Esophagus (tissue), 2 donors: ENCODE results near the gene AP1S1. TPM values are rescaled to one million over a fixed set of nuclear protein-coding genes. Genes with fewer than 3 reads are reported as not detected.

Experiments used
- H3K27ac ChIP-seq, 2 donors: one replicate each; pipeline ENCODE4 v1.5.1; 2013; ENCODE audit warnings: low read depth in 2 of 2, mild to moderate bottlenecking in 2 of 2, inconsistent platforms in 1 of 2, low read length in 1 of 2, moderate library complexity in 1 of 2
- H3K27me3 ChIP-seq, 2 donors: one replicate each; pipeline ENCODE4 v1.6.1; 2013; ENCODE audit warnings: low read length in 2 of 2, control low read depth in 1 of 2, mild to moderate bottlenecking in 1 of 2; ENCODE audit not compliant: insufficient read depth in 2 of 2, control insufficient read depth in 1 of 2
- H3K36me3 ChIP-seq, 2 donors: one replicate each; pipeline ENCODE4 v1.6.1; 2013; ENCODE audit warnings: low read length in 1 of 2; ENCODE audit not compliant: control insufficient read depth in 2 of 2, insufficient read depth in 2 of 2
- H3K4me1 ChIP-seq, 2 donors: one replicate each; pipeline ENCODE4 v1.6.1; 2013; ENCODE audit warnings: low read length in 1 of 2; ENCODE audit not compliant: control insufficient read depth in 2 of 2, insufficient read depth in 2 of 2
- H3K4me3 ChIP-seq, 2 donors: one replicate each; pipeline ENCODE4 v1.5.1; 2013; ENCODE audit warnings: low read length in 2 of 2, mild to moderate bottlenecking in 2 of 2, low read depth in 1 of 2, moderate library complexity in 1 of 2
- H3K9me3 ChIP-seq, 2 donors: one replicate each; pipeline ENCODE4 v1.6.1; 2013; ENCODE audit warnings: mild to moderate bottlenecking in 2 of 2, low read depth in 1 of 2, low read length in 1 of 2, moderate library complexity in 1 of 2; ENCODE audit not compliant: control insufficient read depth in 2 of 2, insufficient read depth in 1 of 2
- WGBS, 2 donors: extraction: QIAGEN DNeasy Blood & Tissue Kit; methylation state at CpG; one replicate each; pipeline ENCODE4 v1.1.7; 2013; 5-methylcytosine and 5-hydroxymethylcytosine counted together
- polyA plus RNA-seq, 2 donors: library from polyadenylated mRNA; stranded (reverse); fragments of 200-250 nt; gene quantifications; one replicate each; pipeline ENCODE4 v1.2.3, GENCODE V29; 2013
- donor health status: healthy with polysubstance abuse.
- donor health status: Bipolar disorder and iron deficiency.

The AP1S1 gene
- polyA plus RNA-seq, 2 donors = 40.2 to 43.3 TPM

DNA sequence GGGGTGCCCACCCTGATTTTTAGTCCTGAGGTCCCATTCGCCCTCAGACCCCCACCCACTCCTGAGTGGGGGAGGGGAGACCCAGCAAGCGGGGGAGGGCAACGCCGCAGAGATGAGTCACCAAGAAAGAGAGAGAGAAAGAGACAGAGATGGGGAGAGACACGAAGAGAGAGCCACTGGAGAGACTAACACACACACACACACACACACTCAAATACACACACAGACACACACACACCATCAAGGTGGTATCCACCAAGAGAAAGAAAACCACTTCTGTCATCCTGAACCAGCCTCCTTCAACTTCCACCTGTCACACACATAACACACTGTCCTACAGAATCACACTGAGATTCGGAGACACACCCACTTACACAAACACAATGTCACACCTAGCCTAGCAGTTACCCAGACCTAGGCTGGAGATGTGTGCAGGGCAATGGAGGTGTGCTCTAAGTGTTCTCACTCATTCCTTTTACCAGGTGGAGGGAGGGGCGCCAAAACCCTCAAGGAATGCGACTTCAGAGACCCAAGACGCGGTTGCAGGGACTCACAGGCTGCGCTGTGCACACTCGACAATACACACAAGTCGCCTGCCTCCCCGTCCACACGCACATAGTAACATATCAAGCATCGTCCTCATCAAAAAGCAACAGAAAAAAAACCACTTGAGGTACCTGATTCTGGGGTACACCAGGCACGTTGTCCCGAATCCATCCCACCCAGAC lies 15.0 kb downstream of the AP1S1 start:
- H3K27me3 ChIP-seq = peaks cover 5 to 45% of the 10 kb centered on the region in 2 donors
- peaks cover 14 to 26% of the 10 kb centered on the region in 2 donors for H3K4me1 ChIP-seq
- no peak overlapping the region for H3K4me3 ChIP-seq
- H3K9me3 ChIP-seq = peaks cover 0 to 2% of the 10 kb centered on the region in 2 donors
- no peak overlapping the region for H3K27ac ChIP-seq
- H3K36me3 ChIP-seq = no peaks in the 10 kb centered on the region
- 1 to 2% methylated on average over 18 of the region's 18 CpGs for WGBS, 2 donors

DNA sequence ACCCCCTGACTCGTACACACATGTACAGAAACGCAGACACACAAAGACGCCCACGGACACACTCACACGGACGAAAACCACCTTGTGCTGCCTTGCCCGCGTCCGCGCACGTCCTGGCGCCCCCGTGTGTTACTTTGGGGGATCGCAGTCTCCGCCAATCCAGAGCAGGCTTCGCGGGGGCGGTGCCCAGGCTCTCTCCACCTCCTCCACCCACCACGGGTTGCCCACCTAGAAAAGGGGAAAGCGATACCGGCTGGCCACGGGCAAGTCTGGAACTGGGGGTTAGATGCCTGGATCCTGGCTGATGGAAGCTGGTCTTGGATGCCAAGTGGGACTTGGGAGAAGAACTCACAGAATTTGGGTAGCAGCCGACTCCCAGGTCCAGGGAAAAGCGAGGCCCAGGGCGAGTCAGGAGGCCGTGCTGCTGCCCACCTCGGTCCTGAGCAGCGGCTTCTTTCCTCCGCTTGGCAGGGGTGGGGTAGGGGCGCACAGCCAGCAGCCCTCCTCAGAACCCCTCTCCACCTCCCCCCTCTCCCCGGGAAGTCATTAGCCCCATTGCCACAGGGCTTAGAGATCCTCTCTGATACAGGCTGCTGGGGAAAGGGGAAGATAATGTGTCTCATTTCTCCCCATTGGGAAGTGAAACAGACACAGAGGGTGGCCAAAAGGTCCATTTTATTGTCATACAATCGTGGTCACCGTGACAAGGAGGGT lies 15.7 kb downstream of the AP1S1 start:
- Histone ChIP-seq H3K4me1 (peaks cover 12 to 28% of the 10 kb centered on the region in 2 donors), H3K27me3 (peaks cover 5 to 48% of the 10 kb centered on the region in 2 donors), H3K36me3 (no peaks in the 10 kb centered on the region), H3K27ac (no peak overlapping the region), H3K9me3 (peaks cover 0 to 2% of the 10 kb centered on the region in 2 donors), H3K4me3 (no peak overlapping the region)
- 1 to 3% methylated on average over 33 of the region's 33 CpGs for WGBS, 2 donors

DNA sequence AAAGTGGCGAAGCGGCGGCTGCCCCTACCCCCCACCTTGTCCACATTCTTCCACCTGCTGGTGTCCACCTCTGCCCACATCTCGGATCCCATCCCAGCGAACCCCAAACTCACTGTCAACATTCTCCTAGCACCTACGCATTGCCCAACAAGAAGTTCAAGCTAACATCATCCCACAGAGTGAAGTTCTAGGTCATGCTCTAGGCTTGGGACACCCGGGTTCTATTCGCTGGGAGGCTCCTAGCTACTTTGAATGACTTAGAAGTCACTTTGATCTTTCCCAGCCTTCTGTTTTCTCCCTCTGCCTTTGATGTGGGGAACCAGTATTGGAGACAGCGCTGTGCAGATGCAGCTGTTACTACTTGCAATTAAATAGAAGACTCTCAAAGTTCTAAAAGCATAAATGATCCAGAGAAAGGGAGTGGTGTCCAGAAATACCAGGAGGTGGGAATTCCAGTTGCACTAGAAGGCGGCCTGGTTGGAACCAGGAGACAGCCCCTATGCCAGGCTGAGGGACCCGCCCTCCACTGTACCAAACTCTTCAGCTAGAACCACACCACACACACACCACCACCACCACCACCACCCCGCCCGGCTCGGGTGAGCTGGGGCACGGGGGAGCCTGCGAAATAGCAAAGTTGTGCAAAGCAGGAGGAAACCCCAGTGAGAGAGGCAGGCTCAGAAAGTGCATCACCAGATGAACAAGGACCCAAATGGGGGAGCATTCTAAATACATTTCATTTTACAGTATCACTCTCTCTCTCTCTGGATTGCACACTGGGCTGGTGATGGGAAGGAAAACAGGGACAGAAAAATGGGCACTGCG lies 16.6 kb downstream of the AP1S1 start:
- Histone ChIP-seq H3K36me3 (no peaks in the 10 kb centered on the region), H3K27ac (no peak overlapping the region), H3K4me3 (no peak overlapping the region), H3K9me3 (peaks cover 0 to 2% of the 10 kb centered on the region in 2 donors), H3K27me3 (peaks cover 5 to 51% of the 10 kb centered on the region in 2 donors), H3K4me1 (peaks cover 9 to 20% of the 10 kb centered on the region in 2 donors)
- WGBS, 2 donors = 3 to 4% methylated on average over 17 of the region's 17 CpGs

DNA sequence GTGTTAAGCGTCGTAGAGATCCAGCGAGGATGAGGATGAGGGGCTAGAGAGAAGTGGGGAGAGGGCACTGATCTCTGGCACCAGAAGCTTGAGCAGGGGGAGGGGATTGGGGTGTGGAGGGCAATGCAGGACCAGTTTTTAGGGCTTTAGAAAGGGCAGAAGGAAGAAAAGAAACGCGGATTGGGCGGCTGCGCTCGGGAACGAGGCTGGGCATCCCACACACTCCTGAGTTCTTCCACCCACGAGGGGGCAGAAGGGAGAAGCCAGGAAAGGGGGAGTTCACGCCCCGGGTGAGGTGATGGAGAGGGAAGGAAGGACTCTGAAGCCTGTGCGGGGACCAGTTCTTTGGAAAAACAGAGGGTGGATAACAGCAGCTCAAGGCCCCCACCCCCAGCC lies 17.2 kb downstream of the AP1S1 start:
- Histone ChIP-seq H3K36me3 (no peaks in the 10 kb centered on the region), H3K27me3 (peaks cover 5 to 53% of the 10 kb centered on the region in 2 donors), H3K4me3 (no peak overlapping the region), H3K9me3 (peaks cover 0 to 2% of the 10 kb centered on the region in 2 donors), H3K4me1 (peaks cover 8 to 18% of the 10 kb centered on the region in 2 donors), H3K27ac (no peak overlapping the region)
- WGBS, 2 donors = 1 to 2% methylated on average over 12 to 13 of the region's 13 CpGs

DNA sequence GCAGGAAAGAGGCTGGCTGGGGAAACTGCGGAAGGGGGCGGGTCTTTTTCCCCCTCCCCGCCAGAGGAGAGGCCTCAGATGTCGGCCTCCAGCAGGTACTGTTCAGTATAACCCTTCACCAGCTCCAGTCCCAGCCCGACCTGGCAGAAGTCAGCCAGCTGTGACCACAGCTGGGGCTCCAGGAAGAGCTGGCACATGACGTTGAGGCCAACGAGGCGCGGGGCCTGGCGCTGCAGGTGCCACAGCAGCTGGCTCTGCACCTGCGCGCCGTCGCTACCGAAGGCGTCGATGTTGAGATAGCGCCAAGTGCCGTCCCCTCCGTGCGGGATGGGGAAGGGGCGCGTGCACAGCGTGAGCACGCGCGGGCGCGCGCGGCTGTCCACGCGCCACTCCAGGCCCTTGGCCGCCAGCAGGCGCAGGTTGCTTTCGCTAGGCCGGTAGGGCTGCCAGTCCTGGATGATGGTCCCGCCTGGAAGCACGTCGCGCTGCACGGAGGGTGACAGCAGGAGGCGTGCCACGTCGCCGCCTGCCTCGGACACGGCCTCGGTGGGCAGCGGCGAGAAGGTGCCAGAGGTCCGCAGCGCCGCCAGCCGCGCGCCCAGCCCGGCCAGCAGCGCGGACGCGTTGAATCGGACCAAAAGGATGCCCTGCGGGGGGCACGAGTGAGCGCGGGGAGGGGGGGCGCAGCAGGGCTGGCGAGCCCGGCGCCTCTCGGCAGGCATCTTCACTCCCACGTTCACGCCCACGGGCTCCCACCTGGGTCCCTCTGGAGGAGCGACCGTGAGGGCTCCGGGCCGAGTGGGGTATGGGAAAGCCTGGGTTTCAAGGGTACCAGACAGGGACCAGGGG lies 18.0 kb downstream of the AP1S1 start:
- WGBS, 2 donors = 1 to 3% methylated on average over 74 to 79 of the region's 79 CpGs
- H3K4me3 ChIP-seq = no peak overlapping the region
- H3K36me3 ChIP-seq = no peaks in the 10 kb centered on the region
- no peak overlapping the region for H3K27ac ChIP-seq
- H3K4me1 ChIP-seq = peaks cover 8 to 18% of the 10 kb centered on the region in 2 donors
- peaks cover 0 to 2% of the 10 kb centered on the region in 2 donors for H3K9me3 ChIP-seq
- H3K27me3 ChIP-seq = peaks cover 5 to 51% of the 10 kb centered on the region in 2 donors

DNA sequence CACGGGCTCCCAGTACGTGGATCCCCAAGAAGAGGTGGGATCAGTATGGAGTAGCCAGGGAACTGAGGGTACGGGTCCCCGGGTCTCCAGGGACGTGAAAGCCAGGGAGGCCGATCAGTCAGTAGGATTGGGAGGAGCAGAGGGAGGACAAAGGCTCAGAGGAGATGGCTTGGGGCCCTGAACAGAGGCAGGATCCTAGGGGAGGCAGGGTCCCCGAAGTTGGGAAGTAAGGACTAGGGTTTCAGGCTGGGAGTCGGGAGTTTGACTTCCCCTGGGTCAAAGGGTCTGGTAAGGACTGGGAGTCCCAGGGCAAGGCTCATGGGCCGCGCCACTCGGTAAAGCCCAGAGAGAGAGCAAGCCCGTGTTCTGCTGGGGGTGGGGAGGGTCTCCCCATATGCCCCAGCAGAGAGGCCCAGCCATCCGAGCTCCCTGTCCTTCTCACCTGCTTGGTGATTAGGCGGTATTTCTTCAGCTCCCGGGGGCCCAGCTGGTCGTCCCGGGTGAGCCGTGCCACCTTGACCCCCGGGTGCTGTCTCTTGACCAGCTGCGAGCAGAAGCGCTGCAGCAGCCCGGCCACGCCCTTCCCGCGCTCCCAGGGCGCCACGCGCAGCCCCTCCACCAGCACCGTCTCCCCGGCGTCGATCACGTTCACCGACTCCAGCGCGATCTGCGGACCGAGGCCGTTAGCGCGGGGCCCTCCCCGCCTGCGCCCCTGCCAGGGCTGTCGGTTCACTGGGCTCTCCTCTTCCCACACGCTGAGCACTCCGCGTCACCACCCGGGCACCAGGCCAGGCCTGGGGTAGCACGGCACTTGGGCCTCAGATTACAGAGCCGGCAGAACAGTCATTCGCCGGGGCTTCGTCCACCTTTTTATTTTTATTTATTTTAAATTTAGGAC lies 18.8 kb downstream of the AP1S1 start:
- 2 to 3% methylated on average over 41 to 53 of the region's 53 CpGs for WGBS, 2 donors

DNA sequence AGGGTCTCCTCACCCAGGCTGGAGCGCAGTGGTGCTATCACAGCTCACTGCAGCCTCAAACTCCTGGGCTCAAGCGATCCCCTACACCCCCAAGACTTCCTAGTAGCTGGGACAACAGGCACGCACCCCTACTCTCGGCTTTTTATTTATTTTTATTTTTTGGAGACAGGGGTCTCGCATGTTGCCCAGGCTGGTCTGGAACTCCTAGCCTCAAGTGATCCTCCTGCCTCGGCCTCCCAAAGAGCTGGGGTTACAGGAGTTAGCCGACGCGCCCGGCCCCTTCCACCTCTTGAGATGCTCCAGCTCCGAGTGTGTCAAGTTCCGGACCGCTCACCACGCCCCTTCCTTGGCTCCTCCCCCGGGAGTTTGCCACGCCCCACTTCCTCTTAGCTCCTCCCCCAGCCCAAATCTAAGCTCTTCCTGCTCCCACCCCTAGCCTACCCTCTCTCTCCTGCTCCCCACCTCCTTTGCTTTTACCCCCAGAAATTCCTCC lies 19.5 kb downstream of the AP1S1 start:
- WGBS, 2 donors = 6 to 7% methylated on average over 16 of the region's 16 CpGs
- H3K27ac ChIP-seq = no peak overlapping the region
- H3K36me3 ChIP-seq = no peaks in the 10 kb centered on the region
- no peak overlapping the region for H3K4me3 ChIP-seq
- peaks cover 8 to 18% of the 10 kb centered on the region in 2 donors for H3K4me1 ChIP-seq
- H3K9me3 ChIP-seq = peaks cover 0 to 2% of the 10 kb centered on the region in 2 donors
- H3K27me3 ChIP-seq = peaks cover 5 to 50% of the 10 kb centered on the region in 2 donors

More for the DNA sequence above, 18.8 kb downstream of the AP1S1 start:
- no peaks in the 10 kb centered on the region for H3K36me3 ChIP-seq
- peaks cover 8 to 18% of the 10 kb centered on the region in 2 donors for H3K4me1 ChIP-seq
- H3K4me3 ChIP-seq = peak overlapping the region; percentile 9 to 10
- peaks cover 5 to 49% of the 10 kb centered on the region in 2 donors for H3K27me3 ChIP-seq
- peaks cover 0 to 2% of the 10 kb centered on the region in 2 donors for H3K9me3 ChIP-seq
- no peak overlapping the region for H3K27ac ChIP-seq

DNA sequence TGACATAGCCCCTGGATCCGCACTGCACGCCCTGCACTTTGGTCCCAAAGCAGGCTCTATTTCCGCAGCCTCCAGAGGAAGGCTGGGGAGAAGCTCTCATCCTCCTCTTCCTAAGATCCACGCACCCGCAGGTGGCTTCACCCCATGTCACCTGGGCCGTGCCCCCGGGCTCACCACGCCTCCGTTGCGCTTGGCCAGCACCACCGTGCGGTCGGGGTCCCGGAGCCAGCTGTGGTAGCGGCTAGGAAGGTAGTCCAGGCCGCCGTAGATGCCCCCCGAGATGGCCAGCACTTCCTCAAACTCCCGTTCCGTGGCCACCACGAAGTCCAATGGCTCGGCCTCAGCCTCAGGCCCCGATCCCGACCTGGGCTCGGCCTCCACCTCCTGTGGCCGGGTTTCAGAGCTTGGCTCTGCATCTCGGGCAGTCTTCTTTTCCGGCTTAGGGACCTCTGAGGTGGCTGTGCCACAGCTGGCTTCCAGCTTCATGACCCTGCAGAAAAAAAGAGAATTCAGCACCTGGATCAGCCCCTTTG lies 20.1 kb downstream of the AP1S1 start:
- H3K27me3 ChIP-seq = peaks cover 5 to 49% of the 10 kb centered on the region in 2 donors
- no peak overlapping the region for H3K27ac ChIP-seq
- H3K9me3 ChIP-seq = peaks cover 0 to 2% of the 10 kb centered on the region in 2 donors
- 6 to 11% methylated on average over 28 of the region's 28 CpGs for whole genome bisulfite sequencing, 2 donors
- no peaks in the 10 kb centered on the region for H3K36me3 ChIP-seq
- H3K4me1 ChIP-seq = peaks cover 8 to 17% of the 10 kb centered on the region in 2 donors
- H3K4me3 ChIP-seq = no peak overlapping the region
